Fibroblast of skin of abdomen (primary cell): Measurements from ENCODE around the gene KAZN.

Source experiments
- DNase-seq: peaks from one replicate; pipeline ENCODE4 v3.0.0-alpha.2; 2013

Gene KAZN

GRCh38 chr1:14993414-14993813 lies 394.9 kb downstream of the KAZN start:
- no peak for DNase-seq

GRCh38 chr1:14994148-14994547 lies 395.7 kb downstream of the KAZN start:
- no peak for DNase-seq

GRCh38 chr1:14994841-14995437 lies 396.5 kb downstream of the KAZN start:
- no peak for DNase-seq

- DNase-seq, result peak; percentile 68
Measured at GRCh38 chr1:14996133-14997050, 397.9 kb downstream of the KAZN start.

GRCh38 chr1:14997646-14998276 lies 399.3 kb downstream of the KAZN start:
- DNase-seq, result peak; percentile 33

- no peak for DNase-seq
Measured at GRCh38 chr1:14999441-14999840, 401.0 kb downstream of the KAZN start.

- no peak for DNase-seq
Measured at GRCh38 chr1:15000030-15000429, 401.5 kb downstream of the KAZN start.

- no peak for DNase-seq
Measured at GRCh38 chr1:15000671-15001070, 402.2 kb downstream of the KAZN start.

- DNase-seq, result no peak
Measured at GRCh38 chr1:15001317-15001915, 402.9 kb downstream of the KAZN start.

GRCh38 chr1:15002325-15002724 lies 403.8 kb downstream of the KAZN start:
- DNase-seq, result no peak

- no peak for DNase-seq
Measured at GRCh38 chr1:15004396-15004795, 405.9 kb downstream of the KAZN start.

- no peak for DNase-seq
Measured at GRCh38 chr1:15005116-15005515, 406.6 kb downstream of the KAZN start.

- no peak for DNase-seq
Measured at GRCh38 chr1:15007368-15007767, 408.9 kb downstream of the KAZN start.

GRCh38 chr1:15007842-15008241 lies 409.4 kb downstream of the KAZN start:
- DNase-seq, result no peak

GRCh38 chr1:15008783-15009729 lies 410.6 kb downstream of the KAZN start:
- peak; percentile 29 for DNase-seq

- no peak for DNase-seq
Measured at GRCh38 chr1:15011160-15011559, 412.7 kb downstream of the KAZN start.

- no peak for DNase-seq
Measured at GRCh38 chr1:15011661-15012060, 413.2 kb downstream of the KAZN start.

GRCh38 chr1:15012822-15013221 lies 414.3 kb downstream of the KAZN start:
- no peak for DNase-seq

GRCh38 chr1:15013767-15014166 lies 415.3 kb downstream of the KAZN start:
- DNase-seq, result no peak

- DNase-seq, result no peak
Measured at GRCh38 chr1:15014516-15014915, 416.0 kb downstream of the KAZN start.

- DNase-seq, result no peak
Measured at GRCh38 chr1:15016001-15016400, 417.5 kb downstream of the KAZN start.

- no peak for DNase-seq
Measured at GRCh38 chr1:15016526-15016925, 418.0 kb downstream of the KAZN start.
